Measurements from ENCODE around the gene ANKDD1A. TPM values are rescaled to one million over a fixed set of nuclear protein-coding genes. Genes with fewer than 3 reads are reported as not detected.
A peak's percentile ranks its signal among the peaks of the same experiment; 100 is the strongest.

ANKDD1A gene
- total RNA-seq, 1 donor from 2014 or later = 3.0 TPM

- H3K4me3 ChIP-seq (ENCODE audit: low read depth, low read length) = peak overlapping the region; percentile 8
- no peak for DNase-seq (ENCODE audit: low read depth)
Observed at GRCh38 chr15:64895285-64896065, 16.2 kb upstream of the ANKDD1A start.

GRCh38 chr15:64896371-64897069, 15.2 kb upstream of the ANKDD1A start:
- TF ChIP-seq, protein P1, sequence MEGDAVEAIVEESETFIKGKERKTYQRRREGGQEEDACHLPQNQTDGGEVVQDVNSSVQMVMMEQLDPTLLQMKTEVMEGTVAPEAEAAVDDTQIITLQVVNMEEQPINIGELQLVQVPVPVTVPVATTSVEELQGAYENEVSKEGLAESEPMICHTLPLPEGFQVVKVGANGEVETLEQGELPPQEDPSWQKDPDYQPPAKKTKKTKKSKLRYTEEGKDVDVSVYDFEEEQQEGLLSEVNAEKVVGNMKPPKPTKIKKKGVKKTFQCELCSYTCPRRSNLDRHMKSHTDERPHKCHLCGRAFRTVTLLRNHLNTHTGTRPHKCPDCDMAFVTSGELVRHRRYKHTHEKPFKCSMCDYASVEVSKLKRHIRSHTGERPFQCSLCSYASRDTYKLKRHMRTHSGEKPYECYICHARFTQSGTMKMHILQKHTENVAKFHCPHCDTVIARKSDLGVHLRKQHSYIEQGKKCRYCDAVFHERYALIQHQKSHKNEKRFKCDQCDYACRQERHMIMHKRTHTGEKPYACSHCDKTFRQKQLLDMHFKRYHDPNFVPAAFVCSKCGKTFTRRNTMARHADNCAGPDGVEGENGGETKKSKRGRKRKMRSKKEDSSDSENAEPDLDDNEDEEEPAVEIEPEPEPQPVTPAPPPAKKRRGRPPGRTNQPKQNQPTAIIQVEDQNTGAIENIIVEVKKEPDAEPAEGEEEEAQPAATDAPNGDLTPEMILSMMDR (conservative IDR thresholded peaks at IDR 0.05; ENCODE audit: low read depth, low read length) = no peak
- no peak overlapping the region for H3K4me3 ChIP-seq (ENCODE audit: low read depth, low read length)
- DNase-seq (ENCODE audit: low read depth) = no peak

More at GRCh38 chr15:64895285-64896065, 16.2 kb upstream of the ANKDD1A start:
- TF ChIP-seq, protein P1 (conservative IDR thresholded peaks at IDR 0.05; ENCODE audit: low read depth, low read length) = no peak

DNA sequence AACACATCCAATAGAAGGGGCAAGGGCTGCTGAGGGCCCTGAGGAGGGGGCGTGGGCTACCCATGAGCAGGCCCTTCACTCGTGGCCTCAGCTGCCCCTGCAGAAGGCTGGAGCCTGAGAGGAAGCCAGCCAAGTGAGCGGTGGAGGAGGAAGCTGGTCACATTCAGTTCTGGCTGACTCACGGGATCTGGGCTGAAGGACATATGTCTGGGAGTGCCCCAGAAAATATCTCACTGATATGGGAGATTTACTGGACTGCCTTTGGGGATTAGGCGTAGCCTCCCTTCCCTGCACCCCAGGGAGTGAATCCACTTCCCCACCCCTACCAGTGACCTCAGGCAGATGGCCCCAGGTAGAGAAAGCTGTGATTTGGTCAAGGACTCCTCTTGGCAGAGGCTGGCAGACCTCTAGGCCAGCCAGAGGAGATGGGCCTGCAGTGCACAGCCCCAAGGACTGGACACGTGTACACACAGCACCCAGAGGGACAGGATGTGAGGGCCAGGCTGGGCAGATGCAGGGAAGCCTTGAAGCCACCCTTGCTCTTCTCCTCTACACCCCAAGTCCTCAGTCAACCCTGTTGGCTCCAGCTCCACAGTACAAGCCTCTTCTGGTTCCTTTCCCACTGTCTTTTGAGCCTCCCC, 14.2 kb upstream of the ANKDD1A start:
- TF ChIP-seq, protein P1 (conservative IDR thresholded peaks at IDR 0.05; ENCODE audit: low read depth, low read length) = no peak
- no peak for DNase-seq (ENCODE audit: low read depth)
- H3K4me3 ChIP-seq (ENCODE audit: low read depth, low read length) = no peak overlapping the region

GRCh38 chr15:64898406-64898805, 13.3 kb upstream of the ANKDD1A start:
- TF ChIP-seq, protein P1 (conservative IDR thresholded peaks at IDR 0.05; ENCODE audit: low read depth, low read length) = no peak
- H3K4me3 ChIP-seq (ENCODE audit: low read depth, low read length) = no peak overlapping the region
- DNase-seq (ENCODE audit: low read depth) = no peak

DNA sequence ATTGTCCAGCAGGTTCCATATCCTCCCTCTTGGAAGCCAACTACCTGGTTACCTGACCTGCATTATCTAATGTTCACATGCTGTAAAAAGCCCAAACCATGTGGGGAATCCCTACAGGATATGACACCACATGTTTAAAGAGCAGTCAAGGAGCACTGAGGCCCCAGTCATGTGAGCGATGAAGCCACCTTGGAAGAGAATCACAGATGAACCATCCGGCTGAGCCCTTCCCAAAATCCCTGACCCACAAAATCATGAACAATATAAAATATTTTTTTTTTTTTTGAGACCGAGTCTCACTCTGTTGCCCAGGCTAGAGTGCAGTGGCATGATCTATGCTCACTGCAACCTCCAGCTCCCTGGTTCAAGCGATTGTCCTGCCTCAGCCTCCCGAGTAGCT, 10.6 kb upstream of the ANKDD1A start:
- DNase-seq (ENCODE audit: low read depth) = no peak
- H3K4me3 ChIP-seq (ENCODE audit: low read depth, low read length) = no peak overlapping the region
- TF ChIP-seq, protein P1 (conservative IDR thresholded peaks at IDR 0.05; ENCODE audit: low read depth, low read length) = no peak

DNA sequence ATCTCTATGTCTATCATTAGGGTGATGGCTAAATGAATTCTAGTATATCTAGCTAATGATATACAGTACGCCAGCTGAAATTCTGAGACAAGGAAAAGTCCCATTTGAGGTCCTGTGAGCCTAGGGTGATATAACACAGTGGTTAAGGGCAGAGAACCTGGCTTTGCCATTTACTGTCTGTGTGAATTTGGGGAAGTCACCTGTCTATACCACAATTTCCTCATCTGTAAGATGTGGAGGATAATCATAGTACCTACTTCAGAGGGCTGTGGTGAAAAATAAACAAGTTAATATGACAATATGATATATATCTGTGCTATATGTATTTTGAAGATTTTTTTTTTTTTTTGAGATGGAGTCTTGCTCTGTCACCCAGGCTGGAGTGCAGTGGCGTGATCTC, 9.8 kb upstream of the ANKDD1A start:
- TF ChIP-seq, protein P1 (conservative IDR thresholded peaks at IDR 0.05; ENCODE audit: low read depth, low read length) = no peak
- no peak for DNase-seq (ENCODE audit: low read depth)
- H3K4me3 ChIP-seq (ENCODE audit: low read depth, low read length) = no peak overlapping the region

Data from epithelial cell of proximal tubule (primary cell).